ENCODE measurements around the gene SEPTIN11.

Gene SEPTIN11

DNA sequence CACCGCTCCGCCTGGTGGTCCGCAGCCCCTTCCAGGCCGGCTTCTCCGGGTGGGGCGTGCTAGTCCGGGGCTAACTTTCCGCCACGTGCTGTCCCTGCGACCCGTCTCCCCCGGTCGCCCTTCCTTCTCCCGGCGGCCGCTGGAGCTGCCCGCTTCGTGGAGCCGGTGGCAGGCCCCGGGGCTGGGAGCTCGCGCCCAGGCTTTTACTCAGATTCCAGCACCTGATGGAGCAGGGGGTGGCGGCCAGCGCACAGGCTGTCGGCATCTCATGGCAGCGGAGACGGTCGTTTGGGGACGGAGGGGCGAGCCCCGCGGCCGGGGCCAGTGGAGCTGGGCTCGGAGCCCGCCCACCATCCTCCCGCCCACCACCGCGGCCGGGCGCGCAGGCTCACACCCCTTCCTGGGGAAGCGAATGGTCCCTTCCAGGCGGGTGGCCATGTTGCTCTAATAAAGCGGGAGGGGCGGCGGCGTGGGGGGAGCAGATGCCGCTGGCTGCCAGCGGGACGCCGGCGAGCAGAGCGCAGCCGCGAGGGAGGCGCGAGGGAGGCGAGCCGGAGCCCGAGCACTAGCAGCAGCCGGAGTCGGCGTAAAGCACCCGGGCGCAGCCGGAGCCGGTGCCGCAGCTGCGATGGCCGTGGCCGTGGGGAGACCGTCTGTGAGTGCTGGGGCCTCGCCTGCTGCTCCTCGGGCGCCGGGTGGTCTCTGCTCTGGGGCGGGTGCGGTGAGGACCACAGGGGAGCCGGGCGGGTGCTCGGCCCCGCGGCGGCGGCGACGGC lies at the start of gene SEPTIN11:
Gene SEPTIN11 (plus strand): TSS at position 477 of the 776 bp plus-strand sequence. CDS start 152 bp downstream, at position 629.
- DNase-seq = no peak

DNA sequence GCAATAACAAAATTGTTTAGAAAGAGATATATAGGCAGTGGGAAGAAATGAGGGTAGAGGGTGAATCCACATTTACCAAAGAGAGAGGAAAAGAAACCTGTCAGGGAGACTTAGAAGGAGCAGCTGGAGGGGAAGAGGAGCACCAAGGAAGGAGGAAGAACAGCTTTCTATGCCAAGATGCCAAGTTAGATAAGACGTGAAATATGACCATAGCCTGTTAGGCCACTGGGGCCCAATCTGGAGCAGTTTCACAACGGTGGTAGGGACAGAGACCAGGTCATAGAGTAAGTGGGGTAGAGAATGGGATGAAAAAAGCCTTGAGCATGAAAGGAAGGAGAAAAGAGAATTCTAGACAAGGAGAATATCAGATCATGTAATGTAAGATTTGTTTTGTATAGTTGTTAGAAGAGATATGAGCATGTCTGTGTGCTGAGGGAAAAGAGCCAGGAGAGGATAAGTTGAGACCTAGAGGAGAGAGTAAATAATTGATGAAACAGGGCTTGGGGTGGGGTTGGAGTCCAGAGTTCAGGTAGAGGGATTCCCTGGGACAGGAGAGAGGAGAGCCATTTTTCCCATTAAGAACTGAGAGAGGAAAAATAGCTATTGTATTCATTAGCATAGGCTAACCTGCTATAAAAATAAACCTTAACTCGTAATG lies 47.2 kb upstream of the SEPTIN11 start:
- DNase-seq = no peak

DNA sequence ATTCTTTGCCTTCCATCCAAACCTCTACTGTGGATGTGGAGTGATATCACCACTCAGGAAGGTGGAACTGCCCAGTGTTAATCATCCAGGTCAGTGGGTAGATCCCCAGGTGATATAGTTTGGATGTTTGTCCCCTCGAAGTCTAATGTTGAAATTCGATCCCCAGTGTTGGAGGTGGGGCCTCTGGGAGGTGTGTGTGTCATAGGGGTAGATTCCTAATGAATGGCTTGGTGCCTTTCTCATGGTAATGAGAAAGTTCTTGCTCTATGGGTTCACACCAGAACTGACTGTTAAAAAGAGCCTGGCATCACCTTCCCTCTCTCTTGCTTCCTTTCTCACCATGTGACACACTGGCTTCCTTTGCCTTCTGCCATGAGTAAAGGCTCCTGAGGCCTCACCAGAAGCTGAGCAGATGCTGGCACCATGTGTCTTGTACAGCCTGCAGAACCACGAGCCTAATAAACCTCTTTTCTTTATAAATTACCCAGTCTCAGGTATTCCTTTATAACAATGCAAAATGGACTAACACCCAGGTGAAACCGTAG lies 44.8 kb upstream of the SEPTIN11 start:
- no peak for DNase-seq

DNA sequence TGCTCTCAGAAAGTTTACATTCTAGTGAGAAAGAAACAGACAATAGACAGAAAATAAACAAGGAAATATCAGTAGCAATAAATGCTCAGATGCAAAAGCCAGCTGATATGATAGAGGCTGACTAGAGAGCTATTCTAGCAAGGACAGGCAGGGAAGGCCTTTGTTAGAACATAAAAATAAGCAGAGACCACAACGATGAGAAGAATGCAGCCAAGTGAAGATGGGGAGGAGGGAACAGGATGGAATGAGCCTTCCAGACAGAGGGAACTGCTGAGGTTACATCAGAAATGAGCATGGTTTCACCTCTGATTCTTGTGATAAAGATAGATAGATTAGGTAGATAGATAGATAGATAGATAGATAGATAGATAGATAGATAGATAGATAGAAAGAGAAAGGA lies 44.0 kb upstream of the SEPTIN11 start:
- DNase-seq = no peak

DNA sequence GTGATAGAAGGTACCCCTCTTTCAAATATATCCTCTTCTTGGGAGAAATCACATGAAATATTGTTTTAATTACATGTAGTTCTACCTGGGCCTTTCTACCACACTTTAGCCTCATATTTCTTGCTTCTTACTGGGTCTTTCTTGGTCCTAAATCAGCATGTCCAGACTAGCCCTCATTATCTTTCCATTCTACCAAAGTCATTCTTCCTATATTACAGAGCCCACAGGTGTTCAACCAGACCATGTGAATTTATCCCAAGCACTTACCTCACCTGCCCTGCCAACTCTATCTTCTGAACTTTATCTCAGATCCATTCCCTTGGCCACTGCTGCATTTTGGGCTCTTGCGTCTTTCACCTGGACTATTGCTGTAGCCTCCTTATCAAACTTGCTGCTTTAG lies 39.8 kb upstream of the SEPTIN11 start:
- DNase-seq = no peak

DNA sequence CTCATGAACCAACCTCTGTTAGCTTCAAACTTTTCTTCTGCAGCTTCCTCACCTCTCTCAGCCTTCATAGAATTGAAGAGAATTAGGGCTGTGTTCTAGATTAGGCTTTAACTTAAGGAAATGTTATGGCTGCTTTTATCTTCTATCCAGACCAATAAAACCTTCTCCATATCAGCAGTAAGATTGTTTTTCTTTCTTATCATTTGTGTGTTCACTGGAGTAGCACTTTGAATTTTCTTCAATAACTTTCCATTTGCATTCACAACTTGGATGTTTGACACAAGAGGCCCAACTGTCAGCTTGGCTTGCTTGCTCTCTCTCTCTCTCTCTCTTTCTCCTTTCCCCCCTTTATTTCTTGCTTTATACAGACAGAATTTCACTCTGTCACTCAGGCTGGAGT lies 28.8 kb upstream of the SEPTIN11 start:
- no peak for DNase-seq

DNA sequence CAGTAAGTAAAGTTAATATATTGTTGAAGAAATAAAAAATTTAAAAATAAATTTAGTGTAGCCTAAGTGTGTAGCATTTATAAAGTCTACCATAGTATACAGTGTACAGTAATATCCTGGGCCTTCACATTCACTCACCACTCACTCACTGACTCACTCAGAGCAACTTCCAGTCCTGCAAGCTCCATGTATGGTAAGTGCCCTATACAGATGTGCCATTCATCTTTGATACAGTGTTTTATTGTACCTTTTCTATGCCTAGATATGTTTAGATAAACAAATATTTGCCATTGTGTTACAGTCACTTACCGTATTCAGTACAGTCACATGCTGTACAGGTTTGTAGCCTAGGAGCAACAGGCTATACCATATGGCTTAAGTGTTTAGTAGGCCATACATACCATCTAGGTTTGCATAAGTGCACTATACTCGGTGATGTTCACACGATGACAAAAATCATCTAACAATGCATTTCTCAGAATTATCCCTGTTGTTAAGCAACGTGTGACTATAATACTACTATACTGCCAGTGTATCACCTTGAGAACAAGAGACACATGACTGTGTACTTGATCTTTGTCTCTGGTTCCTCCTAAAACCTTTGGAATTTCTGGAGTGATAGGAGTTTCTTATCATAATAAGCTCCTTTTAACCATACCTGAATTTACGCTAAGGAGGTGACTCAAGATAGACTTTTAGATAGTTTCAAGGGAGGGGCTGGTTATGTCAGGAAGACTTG lies 25.8 kb upstream of the SEPTIN11 start:
- DNase-seq = no peak

DNA sequence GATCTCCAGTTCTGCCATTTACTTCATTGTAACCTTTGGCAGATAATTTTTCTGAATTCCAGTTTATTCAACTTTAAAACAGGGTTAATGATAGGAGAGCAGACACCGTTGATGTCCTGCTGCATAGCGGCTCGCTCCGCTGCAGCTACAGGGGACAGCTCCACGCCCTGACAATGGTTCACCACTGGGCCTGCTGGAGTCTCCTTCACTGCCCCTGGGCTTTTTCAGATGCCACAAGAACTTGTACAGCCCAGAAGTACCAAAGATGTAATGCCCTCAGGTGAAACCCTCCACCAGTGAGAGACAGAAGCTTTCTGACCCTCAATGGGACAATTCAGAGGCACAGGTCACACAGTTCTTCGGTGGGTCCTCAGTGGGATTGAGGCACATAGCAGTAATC lies 22.7 kb upstream of the SEPTIN11 start:
- DNase-seq = no peak

DNA sequence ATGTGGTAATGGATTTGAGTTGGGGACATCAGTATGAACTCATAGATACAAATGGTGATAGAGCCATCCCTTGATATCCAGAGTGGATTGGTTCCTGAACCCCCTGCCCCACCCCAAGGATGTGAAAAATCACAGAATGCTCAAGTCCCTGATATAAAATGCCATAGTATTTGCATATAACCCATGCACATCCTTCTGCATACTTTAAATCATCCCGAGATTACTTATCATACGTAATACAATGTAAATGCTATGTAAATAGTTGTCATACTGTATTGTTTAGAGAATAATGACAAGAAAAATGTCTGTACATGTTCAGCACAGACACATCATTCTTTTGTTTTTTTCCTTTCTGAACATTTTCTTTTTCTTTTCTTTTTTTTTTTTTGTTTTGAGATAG lies 18.9 kb upstream of the SEPTIN11 start:
- DNase-seq = no peak

DNA sequence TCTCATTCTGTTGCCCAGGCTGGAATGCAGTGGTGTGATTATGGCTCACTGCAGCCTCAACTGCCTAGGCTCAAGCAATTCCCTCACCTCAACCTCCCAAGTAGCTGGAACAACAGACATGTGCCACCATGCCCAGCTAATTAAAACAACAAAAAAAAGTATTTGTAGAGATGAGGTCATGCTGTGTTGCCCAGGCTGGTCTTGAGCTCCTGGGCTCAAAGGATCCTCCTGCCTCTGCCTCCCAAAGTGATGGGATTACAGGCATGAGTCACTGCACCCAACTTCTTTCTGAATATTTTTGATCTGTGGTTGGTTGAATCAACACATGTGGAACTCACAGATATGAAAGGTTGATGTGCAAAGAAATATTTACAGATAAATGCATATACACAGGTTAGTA lies 18.5 kb upstream of the SEPTIN11 start:
- no peak for DNase-seq

DNA sequence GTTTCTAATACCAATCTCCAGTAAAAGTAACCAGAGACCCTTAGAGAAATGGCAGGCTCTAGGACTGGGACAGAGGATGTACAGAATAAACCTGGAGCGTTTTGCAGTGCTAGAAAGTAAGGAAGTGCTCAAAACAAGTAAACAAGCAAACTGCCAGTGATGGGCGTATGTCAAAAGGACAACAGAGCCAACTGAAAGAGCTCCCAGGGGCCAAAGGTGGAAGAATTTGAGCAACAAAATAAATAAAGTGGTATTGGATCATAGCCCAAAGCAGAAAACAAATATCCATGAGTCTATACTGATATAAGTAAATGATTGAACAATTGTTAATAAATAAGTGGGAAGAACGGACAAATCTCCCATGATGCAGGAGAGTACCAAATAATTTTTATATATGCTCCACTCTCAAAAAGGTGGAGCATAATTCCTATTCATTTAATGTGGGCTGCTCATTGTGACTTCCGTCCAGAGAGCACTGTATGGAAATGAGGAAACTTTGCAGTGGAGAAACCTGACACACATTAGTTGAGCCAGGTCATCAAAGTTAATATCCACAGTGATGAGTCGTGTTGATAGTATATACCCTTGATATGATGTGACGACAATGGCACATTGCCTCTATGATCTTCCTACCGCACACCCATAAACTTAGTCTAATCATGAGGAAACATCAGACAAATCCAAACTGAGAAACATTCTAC lies 17.8 kb upstream of the SEPTIN11 start:
- DNase-seq = no peak

DNA sequence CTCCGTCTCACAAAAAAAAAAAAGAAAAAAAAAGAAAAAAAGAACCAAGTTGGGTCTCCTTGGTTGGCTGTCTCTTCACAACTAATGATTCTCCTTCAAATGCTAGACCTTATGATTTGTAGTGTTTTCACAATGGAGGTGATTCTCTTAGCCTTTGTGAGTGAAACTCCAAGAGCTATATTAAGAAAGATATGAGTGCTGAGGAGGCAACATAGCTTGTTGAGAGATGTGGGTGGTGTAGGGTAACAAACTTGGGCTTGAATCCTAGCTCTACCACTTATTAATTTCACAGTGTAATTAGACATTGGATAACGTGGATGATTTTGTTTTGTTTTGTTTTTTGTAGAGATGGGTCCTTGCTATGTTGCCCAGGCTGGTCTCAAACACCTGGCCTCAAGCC lies 10.4 kb upstream of the SEPTIN11 start:
- no peak for DNase-seq

DNA sequence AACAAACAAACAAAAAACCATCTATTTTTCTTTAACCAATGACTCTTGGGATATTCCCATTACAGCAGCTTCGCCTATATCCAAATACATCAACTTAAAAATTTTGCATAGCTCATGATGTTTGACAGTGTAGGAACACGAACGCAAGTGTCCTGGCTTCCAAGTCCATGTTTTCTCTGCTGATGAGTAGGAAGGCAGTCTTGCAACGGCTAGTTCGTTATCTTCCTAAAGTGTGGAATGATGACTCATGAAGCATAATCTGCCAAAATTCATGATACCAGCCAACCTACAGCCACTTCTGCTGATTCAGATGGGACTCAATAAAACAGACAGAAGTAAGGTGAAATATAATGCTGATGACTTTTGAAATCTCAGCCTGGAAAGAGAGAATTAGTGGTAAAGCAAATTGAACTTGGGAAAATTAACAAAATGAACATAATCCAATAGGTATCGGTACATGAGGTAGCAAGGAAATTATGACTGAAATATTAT lies 6.4 kb upstream of the SEPTIN11 start:
- no peak for DNase-seq

DNA sequence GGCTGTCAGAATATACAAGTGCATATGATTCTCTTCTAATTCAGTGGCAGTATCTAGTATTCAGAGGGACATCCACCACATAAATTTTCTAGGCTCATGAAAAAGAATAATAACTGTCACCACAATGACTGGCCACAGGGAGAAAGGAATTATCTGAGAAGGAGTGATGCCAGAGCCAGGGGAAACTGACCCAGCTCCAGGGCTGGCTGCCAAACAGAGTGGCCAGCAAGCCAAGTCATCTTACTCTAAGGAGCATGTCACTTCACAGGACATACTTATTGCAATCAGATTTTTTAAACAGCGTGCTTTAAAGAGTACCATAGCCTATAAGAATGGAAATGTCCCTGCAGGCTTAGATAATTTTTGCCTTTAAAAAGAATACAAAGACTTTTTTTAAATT lies 5.8 kb upstream of the SEPTIN11 start:
- no peak for DNase-seq

DNA sequence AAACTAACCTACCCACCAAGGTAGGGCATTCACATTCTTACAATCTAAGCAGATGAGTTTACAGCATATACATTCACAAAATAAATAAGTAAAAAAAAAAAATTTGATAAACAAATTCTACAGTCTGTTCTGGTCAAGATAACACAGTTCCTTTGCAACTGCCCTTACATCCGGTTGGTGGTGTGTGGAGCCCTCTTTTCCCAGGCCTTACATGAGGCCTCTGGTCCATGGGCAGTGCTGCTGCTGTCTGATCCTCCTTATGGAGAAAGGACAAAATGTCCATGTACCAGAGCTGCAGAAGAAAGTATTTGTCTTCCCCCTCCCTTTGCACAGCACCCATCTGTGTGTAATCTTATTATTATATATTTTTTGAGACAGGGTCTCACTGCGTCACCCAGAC lies 2.2 kb upstream of the SEPTIN11 start:
- no peak for DNase-seq

DNA sequence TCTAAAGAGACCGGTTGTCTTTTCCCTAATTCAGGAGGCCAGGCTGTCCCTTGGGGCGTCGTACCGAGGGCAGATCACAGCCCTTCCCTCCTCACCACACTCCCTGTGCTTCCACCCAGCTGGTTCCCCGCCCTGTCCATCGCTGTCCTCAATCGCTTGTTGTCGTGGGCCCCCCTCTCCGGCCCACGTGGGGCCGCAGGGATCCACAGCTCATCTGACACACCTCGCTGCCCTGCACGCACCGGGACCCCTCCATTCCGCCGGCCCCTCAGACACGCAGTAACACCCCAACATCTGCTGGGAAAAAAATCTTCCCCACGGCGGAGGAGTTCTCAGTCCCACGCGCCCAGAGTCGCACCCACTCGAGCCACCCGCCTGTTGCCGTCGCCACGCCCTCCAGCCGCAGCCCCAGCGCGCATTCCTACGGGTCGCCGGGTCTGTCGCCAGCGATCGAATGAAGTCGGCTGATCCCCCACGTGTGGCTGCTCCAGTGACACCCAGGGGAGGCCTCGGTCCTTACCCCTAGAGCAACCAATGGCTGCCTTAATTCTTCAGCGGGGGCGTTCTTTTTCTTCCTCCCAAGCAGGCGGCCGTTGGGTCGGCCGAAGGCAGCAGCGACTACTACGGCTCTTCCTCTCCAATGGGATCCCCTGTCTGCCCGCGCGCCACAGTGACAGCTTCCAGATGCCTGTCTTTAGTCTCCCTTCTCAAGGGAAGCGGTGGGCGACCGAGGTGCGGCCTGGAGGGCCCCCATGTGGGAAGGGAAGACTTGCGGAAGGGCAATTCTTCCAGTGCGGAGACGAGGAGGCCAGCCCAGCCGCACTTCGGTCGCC lies 893 bp upstream of the SEPTIN11 start:
- no peak for DNase-seq

DNA sequence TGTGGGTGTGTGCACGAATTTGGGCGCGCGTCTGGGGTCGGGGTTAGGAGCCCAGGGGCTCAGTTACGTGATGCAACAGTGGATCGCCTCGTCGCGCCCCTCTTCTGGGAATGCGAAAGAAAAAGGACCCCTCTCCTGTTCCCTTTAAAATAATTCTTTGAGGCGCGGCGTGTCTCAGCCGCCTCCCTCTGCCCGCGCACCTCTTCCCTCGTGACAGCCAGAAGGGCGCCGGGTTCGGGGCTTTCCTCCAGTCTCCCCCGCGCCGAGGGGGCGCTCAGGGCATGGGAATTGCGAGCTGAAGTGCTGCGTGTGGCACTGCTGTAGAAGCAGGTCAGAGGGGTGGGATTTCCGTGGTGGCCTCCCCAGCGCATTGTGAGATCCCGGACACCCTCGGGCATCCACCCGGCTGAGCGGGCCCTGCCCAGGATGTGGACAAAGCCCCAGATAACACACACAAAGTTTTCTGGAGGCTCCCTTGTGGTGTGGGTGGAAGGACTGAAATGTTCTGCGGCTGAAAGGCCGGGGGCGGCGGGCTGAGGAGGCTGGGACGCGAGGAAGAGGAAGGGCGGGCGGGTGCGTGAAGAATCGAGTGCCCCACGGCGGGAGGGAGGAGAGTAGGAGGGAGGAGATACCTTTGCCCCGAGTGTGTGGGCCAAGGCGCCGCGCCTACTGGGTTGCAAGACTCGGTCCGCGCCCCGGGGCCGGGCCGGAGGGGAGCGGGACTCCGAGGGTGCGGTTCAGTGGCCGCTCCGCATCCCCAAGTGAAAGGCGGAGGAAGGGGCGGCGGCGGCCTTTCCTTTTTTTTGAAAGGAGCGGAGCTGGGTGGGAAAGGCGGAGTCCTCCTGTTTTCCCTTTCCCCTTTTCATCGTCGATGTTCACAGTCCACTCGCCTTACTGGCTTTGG lies 752 bp downstream of the SEPTIN11 start:
- DNase-seq = no peak

DNA sequence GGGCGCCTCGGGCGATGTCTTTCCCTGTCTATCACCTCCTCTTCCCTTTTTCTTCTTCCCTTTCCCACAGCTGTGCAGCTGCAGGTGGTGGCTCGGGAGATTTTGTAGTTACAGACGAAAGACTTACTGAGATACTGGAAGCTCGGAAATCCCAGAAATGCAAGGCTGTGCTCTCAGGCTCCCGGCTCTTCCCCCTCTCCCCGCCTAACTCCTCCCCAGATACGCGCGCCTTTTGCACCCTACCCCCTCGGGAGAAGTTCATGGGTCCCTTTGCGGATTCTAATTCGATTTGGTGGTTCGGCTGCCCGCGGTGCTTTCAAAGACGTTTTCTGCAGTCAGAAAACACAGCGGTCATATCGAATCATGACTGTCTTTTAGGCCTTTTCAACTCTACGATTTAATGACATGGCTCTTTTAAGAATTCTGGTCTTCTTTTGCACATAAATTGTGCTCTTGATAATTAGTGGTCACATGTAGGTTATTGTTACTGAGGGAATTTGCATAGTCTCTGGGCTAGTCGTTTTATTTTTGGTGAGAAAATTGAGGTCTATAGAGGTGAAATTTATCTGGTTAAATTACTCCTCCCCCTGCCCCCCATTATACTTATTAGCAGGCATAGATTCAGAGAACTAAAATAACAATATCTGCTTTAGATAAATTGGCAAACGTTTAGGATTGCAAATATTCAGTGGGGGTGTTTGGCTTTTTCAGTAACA lies 1.6 kb downstream of the SEPTIN11 start:
- no peak for DNase-seq

DNA sequence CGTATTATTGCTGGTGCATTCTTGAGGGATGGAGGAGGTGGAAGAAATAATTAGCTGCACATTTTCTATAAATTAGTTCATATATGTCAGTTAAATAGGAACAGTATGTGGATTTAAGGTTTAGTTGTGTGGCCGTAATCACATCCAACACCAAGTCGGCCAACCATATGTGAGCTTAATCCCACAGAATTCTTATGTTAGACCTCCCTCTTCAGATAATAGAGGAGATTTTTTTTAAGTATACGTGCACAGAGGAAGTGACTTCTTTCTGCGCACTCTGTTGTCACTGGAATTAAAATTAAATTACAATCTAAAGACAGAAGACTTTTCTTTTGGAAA lies 2.1 kb downstream of the SEPTIN11 start:
- DNase-seq = no peak

DNA sequence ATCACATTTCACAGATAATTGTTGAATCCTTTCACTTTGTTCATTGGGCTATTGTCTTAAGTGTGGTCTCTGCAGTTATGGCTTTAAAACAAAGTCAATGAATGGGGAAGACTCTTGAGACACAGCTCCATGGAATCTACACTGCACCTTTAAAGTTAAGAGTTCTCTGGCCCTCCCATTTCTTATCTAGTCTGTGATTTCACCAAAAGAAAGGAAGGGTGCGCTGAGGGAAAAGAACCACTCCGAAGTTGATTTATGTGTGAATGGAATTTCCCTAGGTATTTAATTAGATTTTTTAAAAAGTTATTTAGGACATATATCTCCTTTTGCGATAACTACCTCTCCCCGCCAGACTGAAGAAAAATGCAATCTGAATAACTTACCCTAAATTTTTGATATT lies 2.5 kb downstream of the SEPTIN11 start:
- no peak for DNase-seq
